H1 (cell line): Measurements from ENCODE around the gene GRID2. TPM values are rescaled to one million over a fixed set of nuclear protein-coding genes. Genes with fewer than 3 reads are reported as not detected.

Source experiments
- CTCF ChIA-PET: fragments of 300-600 bp; sonication (Branson Sonifier 250); formaldehyde crosslinking; loops from one replicate; lab custom pipeline; 2021; ENCODE audit not compliant: partially characterized antibody; lab: Charles Lee
- POLR2A ChIA-PET: fragments of 300-600 bp; sonication (Branson Sonifier 250); formaldehyde crosslinking; loops from one replicate; lab custom pipeline; 2021; ENCODE audit warnings: inconsistent platforms; ENCODE audit not compliant: partially characterized antibody; lab: Charles Lee
- DNase-seq, 2 experiments: peaks; one replicate each; pipeline versions ENCODE4 v3.0.0 to v3.0.0-alpha.2; 2010 to 2022; ENCODE audit warnings: low spot score in 2 of 2, low read depth in 1 of 2, mixed read lengths in 1 of 2
- FAIRE-seq: peaks from 2 replicates; lab custom pipeline; 2011; peaks lifted over from hg19 to GRCh38; lab: Jason Lieb, UNC
- H2AFZ ChIP-seq: 2 replicates; pipeline ENCODE4 v1.8.1; 2012; ENCODE audit warnings: low read length, inconsistent platforms
- H2AK5ac ChIP-seq: 2 replicates; pipeline ENCODE4 v1.6.1; 2013; ENCODE audit warnings: low read depth, low read length
- H2BK120ac ChIP-seq: replicated peaks from 2 replicates; pipeline ENCODE3; 2013; ENCODE audit warnings: low read depth, low read length, inconsistent platforms
- H2BK12ac ChIP-seq: 2 replicates; pipeline ENCODE4 v1.6.1; 2013; ENCODE audit warnings: low read depth, low read length
- H2BK15ac ChIP-seq: 2 replicates; pipeline ENCODE4 v1.6.1; 2013; ENCODE audit warnings: low read length
- H2BK20ac ChIP-seq: 2 replicates; pipeline ENCODE4 v1.6.1; 2013; ENCODE audit warnings: low read length
- H2BK5ac ChIP-seq: 2 replicates; pipeline ENCODE4 v1.6.1; 2013; ENCODE audit warnings: low read depth, low read length
- H3K14ac ChIP-seq: 2 replicates; pipeline ENCODE4 v1.6.1; 2013; ENCODE audit warnings: inconsistent platforms; ENCODE audit not compliant: insufficient read length
- H3K18ac ChIP-seq: 2 replicates; pipeline ENCODE4 v1.6.1; 2013; ENCODE audit warnings: low read length; ENCODE audit errors: extremely low read depth
- H3K23ac ChIP-seq: 2 replicates; pipeline ENCODE4 v1.6.1; 2013; ENCODE audit warnings: inconsistent platforms; ENCODE audit not compliant: insufficient read length
- H3K23me2 ChIP-seq: 2 replicates; pipeline ENCODE4 v1.6.1; 2013; ENCODE audit warnings: low read depth, low read length
- H3K27ac ChIP-seq: 2 replicates; pipeline ENCODE4 v1.6.1; 2011; ENCODE audit warnings: low read depth, low read length, inconsistent platforms
- H3K27me3 ChIP-seq, 4 experiments: replicated peaks in 1 of 4; 1 replicate in 1 of 4; 2 replicates in 3 of 4; pipeline versions ENCODE4 v1.6.1 to v1.8.1; 2011 to 2013; ENCODE audit warnings: low read length in 3 of 4, mild to moderate bottlenecking in 3 of 4, inconsistent platforms in 2 of 4, mixed read lengths in 2 of 4, moderate library complexity in 1 of 4; ENCODE audit not compliant: control insufficient read depth in 3 of 4, insufficient read depth in 3 of 4; ENCODE audit errors: extremely low read depth in 1 of 4
- H3K36me3 ChIP-seq, 4 experiments: 2 replicates each; pipeline versions ENCODE4 v1.6.1 to v1.8.1; 2011 to 2013; ENCODE audit warnings: mild to moderate bottlenecking in 4 of 4, low read length in 3 of 4, moderate library complexity in 2 of 4, control low read depth in 1 of 4, inconsistent platforms in 1 of 4; ENCODE audit not compliant: insufficient read depth in 4 of 4, control insufficient read depth in 2 of 4
- H3K4ac ChIP-seq: replicated peaks from 2 replicates; pipeline ENCODE3; 2013; ENCODE audit warnings: low read length, low read depth, mixed read lengths, inconsistent platforms; ENCODE audit not compliant: insufficient read length
- H3K4me1 ChIP-seq, 4 experiments: replicated peaks in 1 of 4; 1 replicate in 1 of 4; 2 replicates in 3 of 4; pipeline versions ENCODE4 v1.6.1 to v1.8.1; 2011 to 2013; ENCODE audit warnings: low read length in 3 of 4, inconsistent platforms in 2 of 4, mixed read lengths in 1 of 4; ENCODE audit not compliant: insufficient read depth in 4 of 4, control insufficient read depth in 3 of 4
- H3K4me2 ChIP-seq, 2 experiments: 2 replicates each; pipeline versions ENCODE4 v1.6.1 to v1.8.1; 2011 to 2013; ENCODE audit warnings: low read depth in 2 of 2, low read length in 2 of 2, control low read depth in 1 of 2, inconsistent platforms in 1 of 2, mild to moderate bottlenecking in 1 of 2; ENCODE audit not compliant: insufficient read depth in 1 of 2
- H3K4me3 ChIP-seq, 4 experiments: fragments of 200-600, 300-600 bp in 1 of 4; sonication (generic), shearing (Covaris generic), sonication (Bioruptor Twin) in 1 of 4; 2 replicates each; pipeline versions ENCODE4 v1.5.1 to v1.8.1; 2011 to 2016; ENCODE audit warnings: low read length in 4 of 4, low read depth in 3 of 4, control low read depth in 2 of 4, inconsistent platforms in 2 of 4, mild to moderate bottlenecking in 2 of 4, mixed read lengths in 1 of 4, moderate library complexity in 1 of 4; ENCODE audit not compliant: insufficient read depth in 2 of 4; ENCODE audit errors: extremely low read depth in 1 of 4
- H3K56ac ChIP-seq: replicated peaks from 2 replicates; pipeline ENCODE3; 2013; ENCODE audit warnings: low read depth, mild to moderate bottlenecking, mixed read lengths, low read length, inconsistent platforms; ENCODE audit not compliant: insufficient read length
- H3K79me1 ChIP-seq: 2 replicates; pipeline ENCODE4 v1.6.1; 2013; ENCODE audit warnings: low read depth, low read length, control low read depth
- H3K79me2 ChIP-seq, 2 experiments: 2 replicates each; pipeline versions ENCODE4 v1.6.1 to v1.8.1; 2012 to 2013; ENCODE audit warnings: low read length in 2 of 2, mild to moderate bottlenecking in 2 of 2, inconsistent platforms in 1 of 2; ENCODE audit not compliant: insufficient read depth in 2 of 2, control insufficient read depth in 1 of 2
- H3K9ac ChIP-seq, 4 experiments: replicated peaks in 1 of 4; 1 replicate in 1 of 4; 2 replicates in 3 of 4; pipeline versions ENCODE4 v1.6.1 to v1.8.1; 2011 to 2013; ENCODE audit warnings: low read depth in 3 of 4, low read length in 3 of 4, control low read depth in 2 of 4, mild to moderate bottlenecking in 2 of 4, moderate library complexity in 2 of 4, inconsistent platforms in 1 of 4; ENCODE audit errors: extremely low read depth in 1 of 4
- H3K9me3 ChIP-seq, 2 experiments: 2 replicates each; pipeline versions ENCODE4 v1.6.1 to v1.8.1; 2012 to 2013; ENCODE audit warnings: mild to moderate bottlenecking in 2 of 2, moderate library complexity in 2 of 2, control low read depth in 1 of 2, inconsistent platforms in 1 of 2, low read depth in 1 of 2, low read length in 1 of 2, mixed read lengths in 1 of 2; ENCODE audit not compliant: insufficient read depth in 2 of 2
- H4K20me1 ChIP-seq, 2 experiments: replicated peaks in 1 of 2; 2 replicates each; pipeline versions ENCODE3 to v1.8.1; 2011 to 2013; ENCODE audit warnings: inconsistent platforms in 2 of 2, low read length in 2 of 2, mild to moderate bottlenecking in 1 of 2; ENCODE audit not compliant: insufficient read depth in 2 of 2, control insufficient read depth in 1 of 2
- H4K5ac ChIP-seq: 2 replicates; pipeline ENCODE4 v1.6.1; 2013; ENCODE audit warnings: low read length, low read depth, mixed read lengths, inconsistent platforms; ENCODE audit not compliant: insufficient read length
- H4K8ac ChIP-seq: 2 replicates; pipeline ENCODE4 v1.8.0; 2013; ENCODE audit warnings: mild to moderate bottlenecking, moderate library complexity, low read length, inconsistent platforms; ENCODE audit not compliant: insufficient read depth; ENCODE audit errors: extremely low read depth
- H4K91ac ChIP-seq: replicated peaks from 2 replicates; pipeline ENCODE3; 2013; ENCODE audit warnings: low read length, mixed read lengths, inconsistent platforms; ENCODE audit not compliant: insufficient read length
- ATF3 ChIP-seq: IDR thresholded peaks from 2 replicates; pipeline ENCODE4 v1.6.1; 2011; ENCODE audit warnings: low read depth, mild to moderate bottlenecking, low read length; ENCODE audit not compliant: insufficient read depth
- GABPA ChIP-seq: IDR thresholded peaks from 2 replicates; pipeline ENCODE4 v1.6.1; 2011; ENCODE audit warnings: mild to moderate bottlenecking, low read length, moderate library complexity, borderline replicate concordance; ENCODE audit not compliant: insufficient read depth
- GTF2F1 ChIP-seq: IDR thresholded peaks from 2 replicates; pipeline ENCODE4 v1.6.1; 2012; ENCODE audit warnings: low read depth, low read length, improper control_type of control experiment, borderline replicate concordance
- KDM5A ChIP-seq: fragments of 200-600 bp; IDR thresholded peaks from 2 replicates; pipeline ENCODE4 v1.7.1; 2012; ENCODE audit warnings: mild to moderate bottlenecking, low read length, inconsistent platforms, mixed read lengths
- WGBS, 2 experiments: shearing (Covaris generic) in 1 of 2; methylation state at CpG; one replicate each; pipeline versions ENCODE4 v1.1.6 to v1.1.7; 2013 to 2015; ENCODE audit warnings: low lambda C conversion rate in 2 of 2, mixed read lengths in 2 of 2, inconsistent platforms in 1 of 2, low coverage in 1 of 2, missing lambda C conversion rate in 1 of 2; ENCODE audit not compliant: insufficient replicate concordance in 2 of 2, insufficient coverage in 1 of 2, insufficient read length in 1 of 2; ENCODE audit errors: extremely low coverage in 1 of 2, missing lambda C conversion rate in 1 of 2; 5-methylcytosine and 5-hydroxymethylcytosine counted together
- polyA plus RNA-seq, 7 experiments: library from polyadenylated mRNA; depleted of rRNA in 3 of 7; stranded (reverse) in 5 of 7; unstranded in 2 of 7; fragments of >200 nt in 5 of 7; fragments of 200-250 nt in 2 of 7; gene quantifications; 1 replicate in 5 of 7; 2 replicates in 1 of 7; 4 replicates in 1 of 7; pipeline versions ENCODE4 v1.2.1 to v1.2.3, GENCODE V29; 2011 to 2013; ENCODE audit warnings: missing spikeins in 2 of 7, mixed read lengths in 2 of 7
- total RNA-seq: library from RNA; stranded (reverse); fragmentation: NEBNext Ultra II Directional; extraction: Animal tissue kit (Norgen Biotek cat#: 25700); gene quantifications from 2 replicates; pipeline ENCODE4 v1.2.1, GENCODE V29; 2021

GRID2 gene
- total and polyA plus RNA-seq, 2 of the 8 experiments (the other 6 are each of a cell fraction or from before 2014, with no cell fraction given) = 31.1 to 81.9 TPM

- POLR2A ChIA-PET = no interaction called here
- TF ChIP-seq ATF3 (no peak), GTF2F1 (no peak), KDM5A (no peak), GABPA (no peak)
- TF ChIP-seq, all 59 proteins: peak for 0
Observed at GRCh38 chr4:93657527-93657926, 1353.8 kb downstream of the GRID2 start.

More at GRCh38 chr4:93657527-93657926, 1353.8 kb downstream of the GRID2 start:
- Histone ChIP-seq H3K18ac (no peak overlapping the region), H3K4me3 (no peak overlapping the region), H3K56ac (no peak overlapping the region), H4K20me1 (no peaks in the 10 kb centered on the region), H3K23ac (no peak overlapping the region), H4K8ac (no peak overlapping the region), H3K14ac (no peak overlapping the region), H3K79me2 (no peaks in the 10 kb centered on the region), H2BK12ac (no peak overlapping the region), H3K9ac (no peak overlapping the region), H3K79me1 (no peaks in the 10 kb centered on the region), H2AK5ac (no peak overlapping the region), H4K5ac (no peak overlapping the region), H3K27me3 (no peaks in the 10 kb centered on the region), H3K9me3 (no peaks in the 10 kb centered on the region), H2BK15ac (no peak overlapping the region), H2AFZ (no peak overlapping the region), H2BK120ac (no peak overlapping the region), H3K23me2 (no peaks in the 10 kb centered on the region), H2BK5ac (no peak overlapping the region), H3K4me2 (no peak overlapping the region), H3K4me1 (peaks cover 0 to 8% (median 4%) of the 10 kb centered on the region in 4 experiments; a peak in 3 of 7 replicates), H4K91ac (no peak overlapping the region), H3K4ac (no peak overlapping the region), H3K36me3 (no peaks in the 10 kb centered on the region), H3K27ac (no peak overlapping the region), H2BK20ac (no peak overlapping the region)
- FAIRE-seq (no peak), DNase-seq (no peak)
- 81% methylated on average over 2 of the region's 2 CpGs; no CpG with 5 or more reads in 1 of the 2 experiments for WGBS, 2 experiments
- CTCF ChIA-PET = no interaction called here
